Hepatocyte (in vitro differentiated cells): ENCODE measurements around the gene TXNRD2.

Experiments
- EZH2 ChIP-seq: fragments of 200-600 bp; sonication (generic); IDR thresholded peaks from 2 replicates; pipeline ENCODE4 v1.6.1; 2016; ENCODE audit warnings: antibody characterized with exemption, mild to moderate bottlenecking, borderline replicate concordance
- EZH2phosphoT487 ChIP-seq: fragments of 200-600 bp; sonication (generic); IDR thresholded peaks from one replicate; pipeline ENCODE4 v1.6.1; 2018; ENCODE audit warnings: antibody characterized with exemption, mild to moderate bottlenecking, low read depth, moderate library complexity; ENCODE audit not compliant: unreplicated experiment, severe bottlenecking
- TF ChIP-seq, protein P1 (sequence below): fragments of 200-600 bp; sonication (generic); IDR thresholded peaks from 2 replicates; pipeline ENCODE4 v1.5.1; 2016; ENCODE audit warnings: antibody characterized with exemption, mild to moderate bottlenecking; ENCODE audit not compliant: poor library complexity

DNA sequence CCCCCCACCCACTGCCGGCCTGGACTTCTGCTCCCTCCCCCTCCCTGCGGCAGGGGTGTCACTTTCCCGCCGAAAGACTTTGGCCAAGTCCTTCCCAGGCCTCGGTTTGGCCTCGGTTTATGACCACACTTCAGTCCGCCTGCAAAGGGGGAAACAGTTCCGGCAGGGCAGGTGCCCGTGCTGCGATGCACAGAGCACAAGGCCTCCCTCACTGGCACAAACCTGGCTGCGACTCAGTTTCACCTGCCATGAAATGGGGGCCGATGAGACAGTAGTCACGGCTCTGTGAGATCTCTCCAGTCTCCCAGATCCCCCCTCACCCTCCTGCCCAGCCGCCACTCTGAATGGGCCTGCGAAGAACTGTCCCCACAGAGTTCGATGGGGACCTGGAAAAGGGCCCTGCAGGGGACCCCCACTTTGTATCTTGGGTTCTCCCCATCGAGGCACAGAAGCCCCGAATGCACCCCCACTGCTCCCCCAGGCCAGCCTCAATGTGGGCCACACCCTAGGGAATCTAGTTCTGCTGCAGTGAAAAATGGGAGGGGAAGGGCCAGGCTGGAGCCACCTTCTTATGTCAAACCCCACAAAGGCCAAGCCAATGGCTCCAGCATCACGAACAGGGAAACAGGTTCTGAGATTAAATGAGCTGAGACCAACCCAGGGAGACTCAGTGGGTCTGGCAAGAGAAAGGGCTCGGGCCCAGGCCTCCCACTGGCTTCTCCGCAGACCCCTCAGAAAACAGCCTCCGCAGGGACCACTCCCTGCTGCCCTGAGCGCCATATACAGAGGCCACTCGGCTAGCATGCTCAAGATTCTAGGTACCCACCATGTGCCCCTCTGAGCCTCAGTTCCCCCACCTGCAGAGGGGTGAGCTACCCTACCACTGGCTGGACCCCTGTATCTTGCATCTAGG, 46.0 kb upstream of the TXNRD2 start:
- TF ChIP-seq, protein P1, sequence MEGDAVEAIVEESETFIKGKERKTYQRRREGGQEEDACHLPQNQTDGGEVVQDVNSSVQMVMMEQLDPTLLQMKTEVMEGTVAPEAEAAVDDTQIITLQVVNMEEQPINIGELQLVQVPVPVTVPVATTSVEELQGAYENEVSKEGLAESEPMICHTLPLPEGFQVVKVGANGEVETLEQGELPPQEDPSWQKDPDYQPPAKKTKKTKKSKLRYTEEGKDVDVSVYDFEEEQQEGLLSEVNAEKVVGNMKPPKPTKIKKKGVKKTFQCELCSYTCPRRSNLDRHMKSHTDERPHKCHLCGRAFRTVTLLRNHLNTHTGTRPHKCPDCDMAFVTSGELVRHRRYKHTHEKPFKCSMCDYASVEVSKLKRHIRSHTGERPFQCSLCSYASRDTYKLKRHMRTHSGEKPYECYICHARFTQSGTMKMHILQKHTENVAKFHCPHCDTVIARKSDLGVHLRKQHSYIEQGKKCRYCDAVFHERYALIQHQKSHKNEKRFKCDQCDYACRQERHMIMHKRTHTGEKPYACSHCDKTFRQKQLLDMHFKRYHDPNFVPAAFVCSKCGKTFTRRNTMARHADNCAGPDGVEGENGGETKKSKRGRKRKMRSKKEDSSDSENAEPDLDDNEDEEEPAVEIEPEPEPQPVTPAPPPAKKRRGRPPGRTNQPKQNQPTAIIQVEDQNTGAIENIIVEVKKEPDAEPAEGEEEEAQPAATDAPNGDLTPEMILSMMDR = no peak
- TF ChIP-seq EZH2 (no peak), EZH2phosphoT487 (no peak)
